Measurements from ENCODE around the gene P2RY6.
"Not testable (repeated sequence)": the region's sequence is repeated elsewhere in the genome, so short reads cannot be mapped to it uniquely, and the experiment has no call there.

Gene P2RY6

GRCh38 chr11:73267122-73267846 lies 4.9 kb upstream of the P2RY6 start:
- no peak overlapping the region for H3K4me3 ChIP-seq (ENCODE audit: low read depth, low read length)
- TF ChIP-seq, protein P1, sequence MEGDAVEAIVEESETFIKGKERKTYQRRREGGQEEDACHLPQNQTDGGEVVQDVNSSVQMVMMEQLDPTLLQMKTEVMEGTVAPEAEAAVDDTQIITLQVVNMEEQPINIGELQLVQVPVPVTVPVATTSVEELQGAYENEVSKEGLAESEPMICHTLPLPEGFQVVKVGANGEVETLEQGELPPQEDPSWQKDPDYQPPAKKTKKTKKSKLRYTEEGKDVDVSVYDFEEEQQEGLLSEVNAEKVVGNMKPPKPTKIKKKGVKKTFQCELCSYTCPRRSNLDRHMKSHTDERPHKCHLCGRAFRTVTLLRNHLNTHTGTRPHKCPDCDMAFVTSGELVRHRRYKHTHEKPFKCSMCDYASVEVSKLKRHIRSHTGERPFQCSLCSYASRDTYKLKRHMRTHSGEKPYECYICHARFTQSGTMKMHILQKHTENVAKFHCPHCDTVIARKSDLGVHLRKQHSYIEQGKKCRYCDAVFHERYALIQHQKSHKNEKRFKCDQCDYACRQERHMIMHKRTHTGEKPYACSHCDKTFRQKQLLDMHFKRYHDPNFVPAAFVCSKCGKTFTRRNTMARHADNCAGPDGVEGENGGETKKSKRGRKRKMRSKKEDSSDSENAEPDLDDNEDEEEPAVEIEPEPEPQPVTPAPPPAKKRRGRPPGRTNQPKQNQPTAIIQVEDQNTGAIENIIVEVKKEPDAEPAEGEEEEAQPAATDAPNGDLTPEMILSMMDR (IDR thresholded peaks at IDR 0.05; ENCODE audit: control insufficient read depth, extremely low read depth, insufficient read depth) = no peak
- DNase-seq (ENCODE audit: low read depth) = no peak

DNA sequence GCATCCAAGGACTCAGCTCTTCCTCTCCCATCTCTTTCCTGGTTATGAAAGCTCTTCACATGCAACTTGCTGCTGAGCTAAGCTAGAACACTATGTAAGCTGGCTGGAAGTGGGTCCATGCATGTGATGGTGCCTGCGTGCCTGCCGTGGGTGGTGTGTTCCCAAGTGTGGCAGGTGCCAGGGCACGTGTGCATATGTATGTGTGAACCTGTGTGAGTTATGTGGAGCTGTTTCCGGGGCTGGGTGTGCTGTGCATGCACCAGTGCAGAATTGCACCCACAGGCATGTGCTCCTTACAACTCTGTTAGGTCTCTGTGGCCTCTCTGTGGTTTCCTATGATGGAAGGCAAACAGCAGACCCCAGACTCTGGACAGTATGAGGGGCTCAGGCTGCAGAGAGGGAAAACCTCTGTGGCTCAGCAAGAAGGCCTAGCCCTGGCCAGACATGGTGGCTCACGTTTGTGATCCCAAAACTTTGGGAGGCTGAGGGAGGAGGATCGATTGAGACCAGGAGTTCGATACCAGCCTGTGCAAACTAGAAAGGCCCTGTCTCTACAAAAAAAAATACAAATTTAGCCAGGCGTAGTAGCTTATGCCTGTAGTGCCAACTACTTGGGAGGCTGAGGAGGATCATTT lies 4.1 kb upstream of the P2RY6 start:
- TF ChIP-seq, protein P1 (IDR thresholded peaks at IDR 0.05; ENCODE audit: control insufficient read depth, extremely low read depth, insufficient read depth) = no peak
- H3K4me3 ChIP-seq (ENCODE audit: low read depth, low read length) = no peak overlapping the region
- no peak for DNase-seq (ENCODE audit: low read depth)

DNA sequence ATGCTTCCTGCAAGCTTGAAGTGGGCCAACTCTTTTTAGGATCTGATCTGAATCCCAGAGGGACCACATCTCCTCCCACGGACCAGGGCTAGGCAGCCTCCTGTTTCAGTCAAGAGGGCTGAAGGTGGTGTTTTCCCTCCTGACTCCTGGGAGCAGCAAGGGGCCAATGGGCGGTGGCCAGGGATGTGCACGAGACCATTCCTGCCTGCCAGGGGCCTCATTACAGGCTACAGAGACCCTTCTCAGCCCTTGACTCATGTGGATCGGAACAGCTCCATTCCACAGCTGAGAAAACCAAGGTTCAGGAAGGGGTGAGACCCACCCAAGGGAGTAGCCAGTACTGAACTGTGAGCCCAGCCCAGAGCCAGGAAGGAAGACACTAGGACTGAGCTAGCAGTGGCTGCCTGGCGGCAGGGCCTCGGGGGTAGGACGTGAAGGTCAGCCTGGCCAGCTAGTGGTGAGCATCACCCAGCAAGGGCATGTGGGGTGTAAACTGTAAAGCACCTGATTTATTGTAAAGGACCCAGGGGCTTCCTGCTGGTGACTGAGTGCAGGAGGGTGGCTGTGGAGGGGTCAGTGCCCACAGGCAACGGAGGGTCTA lies 3.4 kb upstream of the P2RY6 start:
- H3K4me3 ChIP-seq (ENCODE audit: low read depth, low read length) = no peak overlapping the region
- TF ChIP-seq, protein P1 (IDR thresholded peaks at IDR 0.05; ENCODE audit: control insufficient read depth, extremely low read depth, insufficient read depth) = no peak

DNA sequence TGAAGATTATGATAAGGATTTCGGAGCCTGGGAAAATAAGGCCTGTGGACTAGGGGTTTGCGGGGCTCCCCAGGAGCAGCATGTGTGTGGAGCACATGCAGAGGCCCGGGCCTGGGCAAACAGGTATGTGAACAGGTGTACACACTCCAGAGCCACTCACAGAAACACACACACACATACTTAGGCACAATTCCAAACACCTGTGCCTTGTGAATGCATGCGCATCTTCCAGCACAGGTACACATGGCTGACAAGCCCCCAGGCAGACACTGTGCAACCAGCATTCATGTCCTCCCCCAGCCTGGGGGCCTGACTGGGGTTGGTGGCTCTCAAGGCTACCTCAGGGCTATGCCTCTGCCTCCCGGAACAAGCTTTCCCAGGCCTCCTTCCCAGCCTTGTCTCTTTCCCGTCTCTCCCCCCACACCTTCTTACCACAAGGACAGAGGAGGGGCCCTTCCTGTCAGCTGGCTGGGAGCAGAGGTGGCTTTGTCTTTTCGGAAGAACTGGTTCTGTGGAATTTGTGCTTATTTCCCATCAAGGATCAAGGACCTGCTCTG lies 2.6 kb upstream of the P2RY6 start:
- no peak for DNase-seq (ENCODE audit: low read depth)
- TF ChIP-seq, protein P1 (IDR thresholded peaks at IDR 0.05; ENCODE audit: control insufficient read depth, extremely low read depth, insufficient read depth) = no peak
- no peak overlapping the region for H3K4me3 ChIP-seq (ENCODE audit: low read depth, low read length)

More for the DNA sequence above, 3.4 kb upstream of the P2RY6 start:
- DNase-seq (ENCODE audit: low read depth) = no peak

GRCh38 chr11:73270016-73270854 lies 1.9 kb upstream of the P2RY6 start:
- H3K4me3 ChIP-seq (ENCODE audit: low read depth, low read length) = no peak overlapping the region
- no peak for DNase-seq (ENCODE audit: low read depth)
- TF ChIP-seq, protein P1 (IDR thresholded peaks at IDR 0.05; ENCODE audit: control insufficient read depth, extremely low read depth, insufficient read depth) = no peak

DNA sequence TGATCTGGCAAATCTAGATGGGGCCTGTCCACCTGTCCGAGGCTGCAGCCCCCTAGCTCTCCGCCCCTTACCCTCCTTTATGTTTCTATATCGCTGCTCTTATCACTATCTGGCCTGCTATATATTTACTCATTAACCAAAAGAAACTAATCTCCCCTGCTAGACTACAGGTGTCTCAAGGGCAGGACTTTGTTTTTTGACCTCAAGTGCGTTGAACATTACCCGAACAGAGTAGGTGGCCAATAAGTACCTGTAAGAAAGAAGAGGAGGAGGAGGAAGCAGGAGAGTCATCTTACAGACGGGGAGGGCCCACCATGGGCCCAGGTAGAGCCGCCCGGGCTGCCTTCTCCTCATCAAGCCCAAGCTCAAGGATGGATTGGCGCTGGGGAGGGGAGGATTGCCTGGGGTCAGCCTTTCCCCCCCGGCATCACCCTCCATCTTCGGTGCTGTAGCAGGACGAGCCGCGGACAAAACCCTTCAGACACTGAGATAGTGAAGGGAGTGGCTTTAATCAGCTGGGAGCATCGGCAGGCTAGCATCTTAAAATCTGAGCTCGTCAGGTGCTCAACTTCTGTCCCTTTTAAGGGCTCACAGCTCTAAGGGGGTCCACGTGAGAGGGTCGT lies 1.2 kb upstream of the P2RY6 start:
- TF ChIP-seq, protein P1 (IDR thresholded peaks at IDR 0.05; ENCODE audit: control insufficient read depth, extremely low read depth, insufficient read depth) = no peak
- H3K4me3 ChIP-seq (ENCODE audit: low read depth, low read length) = no peak overlapping the region
- DNase-seq (ENCODE audit: low read depth) = no peak

DNA sequence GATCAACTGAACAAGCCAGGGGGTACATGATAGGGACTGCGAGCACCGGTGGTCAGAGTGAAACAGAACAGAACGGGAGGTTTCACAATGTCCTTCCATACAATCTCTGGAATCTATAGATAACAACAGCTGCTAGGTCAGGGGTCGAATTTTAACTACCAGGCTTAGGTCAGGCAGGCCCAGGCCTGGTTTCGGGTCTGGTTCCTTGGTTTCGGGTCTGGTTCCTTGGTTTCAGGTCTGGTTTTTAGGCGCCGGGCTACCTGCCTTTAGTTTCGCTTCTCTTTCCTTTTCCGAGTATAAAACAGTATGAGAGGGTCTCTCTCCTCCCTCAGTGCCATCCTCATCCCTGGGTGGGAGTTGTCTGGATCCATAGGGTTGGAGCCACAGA lies 666 bp upstream of the P2RY6 start:
- not testable (repeated sequence) for DNase-seq (ENCODE audit: low read depth); H3K4me3 ChIP-seq (ENCODE audit: low read depth, low read length)
